GM13976 (cell line): ENCODE results near the gene DNM1.

Experiments
- DNase-seq: peaks from one replicate; pipeline ENCODE4 v3.0.0; 2012; ENCODE audit warnings: low spot score
- in situ Hi-C: fragments of 300-500 bp; cut with MboI; formaldehyde crosslinking; loops from one replicate; pipeline ENCODE4 v1.12.0; 2022; ENCODE audit warnings: low sequenced_read_pairs, mixed read lengths, inconsistent platforms; ENCODE audit not compliant: unreplicated experiment
- TF ChIP-seq, protein P1 (sequence below): IDR thresholded peaks from 2 replicates; pipeline ENCODE4 v1.5.1; 2012; ENCODE audit warnings: borderline replicate concordance, mild to moderate bottlenecking; ENCODE audit not compliant: insufficient read depth; ENCODE audit errors: extremely low read depth, missing control alignments, control extremely low read depth

DNM1 gene

DNA sequence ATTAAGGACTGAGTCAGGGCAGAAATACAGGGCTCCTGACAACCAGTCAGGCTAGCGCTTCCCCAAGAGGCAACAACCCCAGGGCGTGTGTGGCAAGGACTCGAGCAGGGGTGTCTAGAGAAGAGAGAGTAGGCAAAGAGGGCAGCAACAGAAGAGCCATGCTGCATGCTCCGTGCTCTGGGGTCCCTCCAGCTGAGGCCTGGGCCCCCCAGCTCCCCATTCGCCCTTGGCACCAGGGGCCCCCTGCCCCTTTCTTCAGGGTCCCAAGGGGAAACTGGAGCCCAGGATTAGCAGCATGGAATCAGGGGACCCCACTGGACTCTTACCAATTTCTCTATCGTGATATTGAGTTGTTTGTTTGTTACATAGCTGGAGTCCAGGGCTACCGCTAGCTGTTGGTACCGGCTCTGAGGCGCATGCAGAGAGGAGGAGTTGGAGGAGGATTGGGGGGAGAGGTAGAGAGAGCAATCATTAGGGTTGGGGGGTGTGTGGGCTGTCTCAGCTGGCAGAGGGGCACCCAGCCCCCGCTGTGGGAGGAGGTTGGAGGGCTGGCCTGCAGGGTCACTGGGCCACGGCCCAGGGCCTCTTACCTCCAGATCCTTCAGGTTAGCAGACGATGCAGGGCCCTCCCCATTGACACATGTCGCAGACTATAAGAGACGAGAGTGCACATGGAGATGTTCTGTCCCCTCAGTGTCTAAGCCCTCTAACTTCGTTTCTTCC, 63.9 kb downstream of the DNM1 start:
- in situ Hi-C loops, result no loop called here
- no peak for DNase-seq
- TF ChIP-seq, protein P1, sequence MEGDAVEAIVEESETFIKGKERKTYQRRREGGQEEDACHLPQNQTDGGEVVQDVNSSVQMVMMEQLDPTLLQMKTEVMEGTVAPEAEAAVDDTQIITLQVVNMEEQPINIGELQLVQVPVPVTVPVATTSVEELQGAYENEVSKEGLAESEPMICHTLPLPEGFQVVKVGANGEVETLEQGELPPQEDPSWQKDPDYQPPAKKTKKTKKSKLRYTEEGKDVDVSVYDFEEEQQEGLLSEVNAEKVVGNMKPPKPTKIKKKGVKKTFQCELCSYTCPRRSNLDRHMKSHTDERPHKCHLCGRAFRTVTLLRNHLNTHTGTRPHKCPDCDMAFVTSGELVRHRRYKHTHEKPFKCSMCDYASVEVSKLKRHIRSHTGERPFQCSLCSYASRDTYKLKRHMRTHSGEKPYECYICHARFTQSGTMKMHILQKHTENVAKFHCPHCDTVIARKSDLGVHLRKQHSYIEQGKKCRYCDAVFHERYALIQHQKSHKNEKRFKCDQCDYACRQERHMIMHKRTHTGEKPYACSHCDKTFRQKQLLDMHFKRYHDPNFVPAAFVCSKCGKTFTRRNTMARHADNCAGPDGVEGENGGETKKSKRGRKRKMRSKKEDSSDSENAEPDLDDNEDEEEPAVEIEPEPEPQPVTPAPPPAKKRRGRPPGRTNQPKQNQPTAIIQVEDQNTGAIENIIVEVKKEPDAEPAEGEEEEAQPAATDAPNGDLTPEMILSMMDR, result no peak

DNA sequence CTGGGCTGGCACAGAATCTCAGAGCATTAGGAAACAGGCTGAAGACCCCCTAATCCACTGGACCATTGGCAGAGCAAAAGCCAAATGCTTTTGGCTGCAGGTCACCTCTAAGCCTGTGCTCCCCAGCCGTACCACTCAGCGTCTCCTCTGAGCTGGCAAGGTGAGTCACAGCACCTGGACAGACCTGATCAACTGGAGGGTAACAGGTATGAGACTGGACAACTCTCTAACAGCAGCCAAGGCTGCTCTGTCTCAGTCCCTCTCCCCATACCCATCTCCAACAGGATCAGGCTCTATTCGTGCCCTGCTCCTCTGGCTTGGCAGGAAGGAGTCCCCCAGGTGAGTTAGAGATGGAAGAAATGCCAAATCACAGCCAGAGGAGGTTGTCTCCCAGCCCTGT, 67.9 kb downstream of the DNM1 start:
- in situ Hi-C loops, result no loop called here
- DNase-seq, result no peak
- TF ChIP-seq, protein P1, result no peak

DNA sequence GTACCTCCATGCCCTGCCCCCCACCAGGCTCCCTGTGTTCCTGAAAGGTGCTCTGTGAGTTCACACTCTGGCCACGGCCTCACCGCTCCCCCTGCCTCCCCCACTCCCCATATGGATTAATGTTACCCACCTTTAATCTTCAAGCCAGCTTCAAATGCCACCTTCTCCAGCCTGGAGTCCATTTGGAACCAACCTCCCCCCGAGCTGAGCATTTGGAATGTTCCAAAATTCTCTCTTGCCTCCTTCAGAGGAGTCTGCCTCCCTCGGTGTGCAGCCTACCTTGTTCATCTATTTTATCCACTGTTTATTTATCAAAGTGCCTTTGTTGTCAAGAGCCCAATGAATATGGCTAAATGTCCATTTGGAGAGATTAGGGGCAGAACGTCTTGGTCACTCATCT, 68.3 kb downstream of the DNM1 start:
- TF ChIP-seq, protein P1, result no peak
- in situ Hi-C loops, result no loop called here
- DNase-seq, result no peak

DNA sequence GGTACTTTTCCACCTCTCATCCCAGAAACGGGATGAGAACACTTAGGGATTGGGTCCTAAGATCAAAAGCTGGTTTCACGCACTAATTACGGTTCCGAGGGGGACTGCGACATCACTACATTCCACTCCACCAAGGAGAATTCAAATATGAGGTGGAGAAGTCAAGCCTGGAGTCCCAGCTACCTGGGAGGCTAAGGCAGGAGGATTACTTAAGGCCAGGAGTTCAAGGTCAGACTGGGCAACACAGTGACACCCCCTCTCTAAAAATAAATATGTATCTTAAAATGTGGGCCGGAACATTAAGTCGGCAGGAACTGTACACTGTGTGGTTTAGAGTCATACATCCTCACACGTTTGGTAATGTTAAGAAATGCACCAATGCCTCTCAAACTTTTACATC, 71.1 kb downstream of the DNM1 start:
- TF ChIP-seq, protein P1, result no peak
- in situ Hi-C loops, result no loop called here
- no peak for DNase-seq

DNA sequence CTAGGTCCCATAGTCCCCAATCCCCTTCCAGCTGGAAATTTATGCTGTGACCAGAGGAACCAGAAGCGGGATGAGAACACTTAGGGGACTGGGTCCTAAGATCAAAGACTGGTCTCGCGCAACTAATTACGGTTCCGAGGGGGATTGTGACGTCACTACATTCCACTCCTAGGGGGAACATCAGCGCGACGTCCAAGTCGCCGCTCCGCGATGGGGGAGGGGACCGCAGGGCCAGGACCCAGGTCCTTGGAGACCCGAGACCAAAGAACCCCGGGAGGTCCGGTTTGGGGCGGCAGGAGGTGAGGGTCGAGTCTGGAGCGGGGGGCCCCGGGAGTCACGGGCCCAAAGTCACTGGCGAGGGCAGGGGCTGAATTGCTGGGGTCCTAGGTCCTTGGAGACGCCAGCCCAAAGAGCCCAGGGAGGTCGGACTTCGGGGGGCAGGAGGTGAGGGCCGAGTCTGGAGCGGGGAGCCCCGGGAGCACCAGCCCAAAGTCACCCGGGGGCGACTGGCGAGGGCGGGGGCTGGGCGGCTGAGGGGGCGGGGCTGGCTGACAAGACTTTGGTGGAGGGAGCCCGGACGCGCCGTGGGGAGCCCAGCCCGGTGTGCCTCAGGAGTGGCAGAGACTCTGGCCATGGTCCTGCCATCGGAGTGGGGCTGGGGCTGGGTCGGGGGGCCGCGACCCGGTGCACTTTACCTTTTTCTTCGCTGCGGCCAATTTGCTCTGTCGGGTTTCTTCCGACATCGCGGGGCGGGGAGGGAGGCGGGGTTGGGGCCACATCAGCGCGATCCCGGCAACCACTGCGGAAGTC, 72.2 kb downstream of the DNM1 start, which contains the start of gene GOLGA2:
Gene GOLGA2 (minus strand): TSS at position 810 of the 810 bp plus-strand sequence. CDS start 31 bp downstream, at position 779.
- TF ChIP-seq, protein P1, result no peak
- peak; percentile 87 for DNase-seq

DNA sequence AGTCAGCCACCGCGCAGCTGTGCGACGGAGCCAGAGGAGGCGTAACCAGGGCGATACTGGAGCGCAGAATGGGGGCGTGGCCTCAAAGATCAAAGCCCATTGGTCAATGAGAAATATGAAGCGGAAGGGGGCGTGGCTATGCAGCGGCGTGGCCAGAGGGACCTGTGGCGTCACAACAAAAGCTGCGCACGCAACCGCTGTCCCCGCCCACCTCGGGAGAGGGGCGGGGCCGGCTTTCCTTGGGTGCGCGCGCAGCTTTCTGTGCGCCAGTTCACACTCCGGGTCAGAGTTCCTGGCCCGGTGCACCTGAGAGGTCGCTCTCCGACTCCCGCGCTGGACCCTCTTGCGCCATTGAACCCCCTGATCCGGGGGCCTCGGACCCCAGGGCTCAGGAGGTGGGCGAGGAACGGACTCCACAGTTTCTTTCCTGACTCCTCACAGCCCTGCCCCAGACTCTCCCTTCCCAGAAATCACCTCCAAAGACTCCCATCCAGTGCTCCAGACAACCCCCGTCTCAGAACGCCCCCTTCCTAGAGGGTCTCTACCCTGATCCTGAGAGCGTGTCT, 72.9 kb downstream of the DNM1 start, which contains the start of gene SWI5:
Gene SWI5 (plus strand): TSS at position 269 of the 566 bp plus-strand sequence.
- in situ Hi-C loops, result no loop called here
- peak; percentile 100 for DNase-seq
- TF ChIP-seq, protein P1, result no peak

More for the DNA sequence above, 72.2 kb downstream of the DNM1 start, which contains the start of gene GOLGA2:
- in situ Hi-C loops, result no loop called here
